Fibroblast of lung (primary cell): ENCODE results near the gene RREB1. TPM values are rescaled to one million over a fixed set of nuclear protein-coding genes. Genes with fewer than 3 reads are reported as not detected.

ENCODE experiments used
- DNase-seq, 2 donors: peaks; one replicate each; pipeline versions ENCODE4 v3.0.0 to v3.0.0-alpha.2; 2010; ENCODE audit warnings: low read depth in 2 of 2
- H2AFZ ChIP-seq: 2 replicates; pipeline ENCODE4 v1.5.1; 2012; ENCODE audit warnings: low read length, control low read depth, inconsistent platforms
- H3K27ac ChIP-seq: 2 replicates; pipeline ENCODE4 v1.5.1; 2011; ENCODE audit warnings: low read length, control low read depth; ENCODE audit not compliant: insufficient read depth
- H3K27me3 ChIP-seq: 2 replicates; pipeline ENCODE4 v1.5.1; 2011; ENCODE audit warnings: mild to moderate bottlenecking, low read length; ENCODE audit not compliant: control insufficient read depth, insufficient read depth
- H3K36me3 ChIP-seq: 2 replicates; pipeline ENCODE4 v1.5.1; 2011; ENCODE audit warnings: low read length; ENCODE audit not compliant: control insufficient read depth, insufficient read depth
- H3K4me1 ChIP-seq: 2 replicates; pipeline ENCODE4 v1.5.1; 2011; ENCODE audit warnings: low read length; ENCODE audit not compliant: control insufficient read depth, insufficient read depth; ENCODE audit errors: extremely low read depth
- H3K4me2 ChIP-seq: 2 replicates; pipeline ENCODE4 v1.5.1; 2011; ENCODE audit warnings: low read length, control low read depth; ENCODE audit not compliant: insufficient read depth; ENCODE audit errors: extremely low read depth
- H3K4me3 ChIP-seq, 4 experiments: fragments of 200-600 bp in 1 of 4; sonication (generic) in 1 of 4; replicated peaks in 1 of 4; 2 replicates each; pipeline ENCODE4 v1.5.1; 2011 to 2016; ENCODE audit warnings: low read length in 4 of 4, low read depth in 3 of 4, mild to moderate bottlenecking in 3 of 4, control low read depth in 2 of 4, inconsistent platforms in 1 of 4, mixed read lengths in 1 of 4; ENCODE audit not compliant: insufficient read depth in 1 of 4; ENCODE audit errors: control extremely low read depth in 1 of 4
- H3K79me2 ChIP-seq: 2 replicates; pipeline ENCODE4 v1.5.1; 2012; ENCODE audit warnings: mild to moderate bottlenecking, low read length, inconsistent platforms; ENCODE audit not compliant: control insufficient read depth, insufficient read depth
- H3K9ac ChIP-seq: 2 replicates; pipeline ENCODE4 v1.5.1; 2011; ENCODE audit warnings: mild to moderate bottlenecking, low read length, control low read depth; ENCODE audit not compliant: insufficient read depth
- H3K9me3 ChIP-seq: 2 replicates; pipeline ENCODE4 v1.5.1; 2012; ENCODE audit warnings: low read depth, low read length; ENCODE audit not compliant: control insufficient read depth, insufficient read depth
- H4K20me1 ChIP-seq: 2 replicates; pipeline ENCODE4 v1.5.1; 2011; ENCODE audit warnings: low read length; ENCODE audit not compliant: control insufficient read depth, insufficient read depth; ENCODE audit errors: extremely low read depth
- CTCF ChIP-seq, 2 donors: IDR thresholded peaks in 1 of 2; conservative IDR thresholded peaks in 1 of 2; 1 replicate in 1 of 2; 2 replicates in 1 of 2; pipeline ENCODE4 v1.5.1; 2011 to 2012; ENCODE audit warnings: low read length in 2 of 2, control low read depth in 1 of 2, inconsistent platforms in 1 of 2, low read depth in 1 of 2, mild to moderate bottlenecking in 1 of 2
- EZH2 ChIP-seq: IDR thresholded peaks from 2 replicates; pipeline ENCODE4 v1.5.1; 2012; ENCODE audit warnings: low read length, control low read depth, mild to moderate bottlenecking; ENCODE audit errors: missing control alignments
- polyA plus RNA-seq, 2 donors: library from polyadenylated mRNA; depleted of rRNA in 1 of 2; stranded (reverse) in 1 of 2; unstranded in 1 of 2; fragments of >200 nt; gene quantifications; 2 replicates each; pipeline ENCODE4 v1.2.1, GENCODE V29; 2011 to 2012; ENCODE audit warnings: missing spikeins in 1 of 2
- total RNA-seq: library from RNA; depleted of rRNA; stranded (reverse); fragments of >200 nt; gene quantifications from 2 replicates; pipeline ENCODE4 v1.2.1, GENCODE V29; 2014

RREB1 gene
- total and polyA plus RNA-seq, 2 donors (not counting 1 experiment from before 2014, with no cell fraction given), result 2.4 to 18.8 TPM

- Histone ChIP-seq H3K79me2 (peaks cover 99% of the 10 kb centered on the region), H2AFZ (no peak overlapping the region), H3K36me3 (peaks cover 1% of the 10 kb centered on the region), H3K4me3 (no peak overlapping the region), H3K4me2 (peak overlapping the region; percentile 52), H3K9ac (no peak overlapping the region), H3K4me1 (peaks cover 6% of the 10 kb centered on the region), H3K27ac (no peak overlapping the region), H4K20me1 (peaks cover 8% of the 10 kb centered on the region), H3K27me3 (no peaks in the 10 kb centered on the region), H3K9me3 (no peaks in the 10 kb centered on the region)
- no peak for TF ChIP-seq CTCF (conservative IDR thresholded peaks at IDR 0.05 in 1 of 2, IDR thresholded peaks at IDR 0.05 in 1 of 2; ENCODE audit: low read depth in 1 of 2, low read length in 2 of 2)
- TF ChIP-seq EZH2, result no peak
- peak in 1 of 2 donors; percentile 28 for DNase-seq
Observed at GRCh38 chr6:7115543-7116231, 7.9 kb downstream of the RREB1 start.

- TF ChIP-seq CTCF (conservative IDR thresholded peaks at IDR 0.05 in 1 of 2, IDR thresholded peaks at IDR 0.05 in 1 of 2; ENCODE audit: low read depth in 1 of 2, low read length in 2 of 2) (no peak), EZH2 (no peak)
- H3K4me2 ChIP-seq, result no peak overlapping the region
- H4K20me1 ChIP-seq, result peaks cover 2% of the 10 kb centered on the region
- peaks cover 6% of the 10 kb centered on the region for H3K4me1 ChIP-seq
- no peak for DNase-seq
- peaks cover 1% of the 10 kb centered on the region for H3K36me3 ChIP-seq
- no peak overlapping the region for H3K27ac ChIP-seq
- H3K79me2 ChIP-seq, result peaks cover 98% of the 10 kb centered on the region
- H3K9ac ChIP-seq, result no peak overlapping the region
- no peak overlapping the region for H2AFZ ChIP-seq
- H3K4me3 ChIP-seq, result no peak overlapping the region
- H3K9me3 ChIP-seq, result no peaks in the 10 kb centered on the region
- no peaks in the 10 kb centered on the region for H3K27me3 ChIP-seq
Observed at GRCh38 chr6:7119272-7119801, 11.6 kb downstream of the RREB1 start.

- TF ChIP-seq CTCF (conservative IDR thresholded peaks at IDR 0.05 in 1 of 2, IDR thresholded peaks at IDR 0.05 in 1 of 2; ENCODE audit: low read depth in 1 of 2, low read length in 2 of 2) (no peak), EZH2 (no peak)
- DNase-seq, result no peak
- Histone ChIP-seq H3K9ac (no peak overlapping the region), H3K36me3 (peaks cover 2% of the 10 kb centered on the region), H3K79me2 (peaks cover 95% of the 10 kb centered on the region), H3K4me3 (no peak overlapping the region), H2AFZ (no peak overlapping the region), H3K4me2 (no peak overlapping the region), H3K4me1 (peaks cover 2% of the 10 kb centered on the region), H3K27ac (no peak overlapping the region), H4K20me1 (peaks cover 2% of the 10 kb centered on the region), H3K9me3 (no peaks in the 10 kb centered on the region), H3K27me3 (no peaks in the 10 kb centered on the region)
Observed at GRCh38 chr6:7121700-7122241, 14.0 kb downstream of the RREB1 start.
